ENCODE data around the gene MKI67.

MKI67 gene

DNA sequence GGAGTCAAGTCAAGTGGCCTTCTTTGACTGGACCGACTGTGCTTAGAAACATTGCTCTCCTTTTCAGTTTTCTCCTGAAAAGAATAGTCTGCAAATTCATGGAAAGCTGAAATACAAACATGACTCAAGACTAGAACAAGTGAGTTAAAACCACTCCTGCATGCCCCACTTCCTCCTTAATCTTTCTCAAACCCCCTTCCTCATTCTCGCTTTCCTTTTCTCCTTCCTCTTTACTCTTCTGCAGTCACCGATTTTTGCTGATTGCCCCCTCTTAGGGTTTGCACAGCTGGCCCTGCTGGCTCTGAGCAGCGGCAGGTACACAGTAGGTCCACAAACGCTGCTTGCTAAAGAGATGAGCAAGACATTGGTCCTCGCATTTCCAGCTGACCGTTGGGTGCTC lies 34.8 kb upstream of the MKI67 start:
- Histone ChIP-seq H3K9me3 (ENCODE audit: control insufficient read depth in 2 of 2, low read length in 2 of 2) (no peaks in the 10 kb centered on the region), H3K4me3 (ENCODE audit: low read length in 2 of 2) (no peak overlapping the region), H3K36me3 (ENCODE audit: control insufficient read depth in 2 of 2, insufficient read depth in 2 of 2, low read length in 2 of 2) (no peaks in the 10 kb centered on the region), H3K4me1 (ENCODE audit: control insufficient read depth, insufficient read depth, low read length) (no peaks in the 10 kb centered on the region), H3K27ac (ENCODE audit: low read length) (no peak overlapping the region), H3K9ac (ENCODE audit: low read length in 2 of 2) (no peak overlapping the region), H3K27me3 (ENCODE audit: control insufficient read depth in 1 of 2, insufficient read depth in 2 of 2, low read length in 2 of 2) (peaks cover 0 to 6% of the 10 kb centered on the region in 2 donors)

DNA sequence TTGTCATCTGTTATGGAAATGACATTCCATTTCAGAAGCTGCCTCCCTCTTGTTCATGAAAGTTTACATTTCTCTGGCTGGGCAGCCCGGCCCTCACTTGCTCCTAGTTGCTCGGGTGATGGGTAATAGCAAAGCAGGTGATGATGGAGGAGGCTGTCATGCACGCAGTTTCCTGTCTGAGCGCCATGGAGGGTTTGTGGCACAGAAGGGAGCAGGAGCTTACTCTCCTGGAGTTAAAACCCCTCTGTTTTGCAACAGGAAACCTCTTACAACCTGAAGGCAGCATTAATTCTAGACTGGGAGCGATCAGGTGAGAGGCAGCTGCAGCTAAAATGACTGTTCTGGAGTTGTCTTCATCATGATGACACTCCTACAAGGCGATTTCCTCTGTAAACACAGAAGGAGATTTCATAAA lies 34.1 kb upstream of the MKI67 start:
- H3K27ac ChIP-seq (ENCODE audit: low read length) = no peak overlapping the region
- H3K27me3 ChIP-seq (ENCODE audit: control insufficient read depth in 1 of 2, insufficient read depth in 2 of 2, low read length in 2 of 2) = peaks cover 0 to 6% of the 10 kb centered on the region in 2 donors
- no peak overlapping the region for H3K9ac ChIP-seq (ENCODE audit: low read length in 2 of 2)
- H3K36me3 ChIP-seq (ENCODE audit: control insufficient read depth in 2 of 2, insufficient read depth in 2 of 2, low read length in 2 of 2) = no peaks in the 10 kb centered on the region
- H3K4me1 ChIP-seq (ENCODE audit: control insufficient read depth, insufficient read depth, low read length) = no peaks in the 10 kb centered on the region
- H3K4me3 ChIP-seq (ENCODE audit: low read length in 2 of 2) = no peak overlapping the region
- H3K9me3 ChIP-seq (ENCODE audit: control insufficient read depth in 2 of 2, low read length in 2 of 2) = no peaks in the 10 kb centered on the region

DNA sequence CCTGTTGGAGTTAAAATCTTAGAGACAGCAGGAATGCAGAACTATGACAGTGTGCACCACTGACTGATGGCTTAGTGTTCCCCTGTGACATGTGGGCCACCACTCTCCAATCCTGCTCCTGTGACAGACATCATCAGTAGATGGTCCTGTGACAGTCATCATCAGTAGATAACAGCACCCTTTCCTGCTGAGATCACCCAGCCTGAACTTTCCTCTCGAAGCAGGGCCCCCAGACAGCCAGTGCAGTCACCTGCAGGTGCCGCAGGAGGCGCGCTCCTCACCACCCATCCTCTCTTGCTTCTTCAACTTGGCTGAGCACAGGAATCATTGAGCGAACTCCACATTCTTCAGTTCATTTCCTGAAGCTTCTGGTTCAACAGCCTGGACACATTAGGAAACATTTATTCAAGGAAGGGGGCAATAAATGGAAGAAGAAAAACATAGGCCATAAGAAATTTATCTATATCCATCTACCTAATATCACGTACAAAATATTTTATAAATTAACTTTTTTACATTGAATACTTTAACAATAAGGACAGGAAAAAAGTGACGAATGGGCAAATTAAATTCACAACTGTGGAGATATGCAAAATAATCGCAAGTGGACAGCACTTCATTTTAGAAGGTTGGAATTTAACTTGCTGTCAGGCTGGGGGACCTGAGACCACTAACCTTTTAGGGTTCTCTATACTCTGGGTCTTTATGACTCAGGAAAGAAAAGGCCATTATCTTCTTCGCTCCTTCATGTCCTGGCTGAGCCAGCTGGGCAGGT lies 32.0 kb upstream of the MKI67 start:
- no peak overlapping the region for H3K4me3 ChIP-seq (ENCODE audit: low read length in 2 of 2)
- H3K36me3 ChIP-seq (ENCODE audit: control insufficient read depth in 2 of 2, insufficient read depth in 2 of 2, low read length in 2 of 2) = no peaks in the 10 kb centered on the region
- H3K9me3 ChIP-seq (ENCODE audit: control insufficient read depth in 2 of 2, low read length in 2 of 2) = no peaks in the 10 kb centered on the region
- H3K9ac ChIP-seq (ENCODE audit: low read length in 2 of 2) = no peak overlapping the region
- H3K27ac ChIP-seq (ENCODE audit: low read length) = no peak overlapping the region
- H3K27me3 ChIP-seq (ENCODE audit: control insufficient read depth in 1 of 2, insufficient read depth in 2 of 2, low read length in 2 of 2) = peaks cover 3 to 12% of the 10 kb centered on the region in 2 donors
- no peaks in the 10 kb centered on the region for H3K4me1 ChIP-seq (ENCODE audit: control insufficient read depth, insufficient read depth, low read length)

DNA sequence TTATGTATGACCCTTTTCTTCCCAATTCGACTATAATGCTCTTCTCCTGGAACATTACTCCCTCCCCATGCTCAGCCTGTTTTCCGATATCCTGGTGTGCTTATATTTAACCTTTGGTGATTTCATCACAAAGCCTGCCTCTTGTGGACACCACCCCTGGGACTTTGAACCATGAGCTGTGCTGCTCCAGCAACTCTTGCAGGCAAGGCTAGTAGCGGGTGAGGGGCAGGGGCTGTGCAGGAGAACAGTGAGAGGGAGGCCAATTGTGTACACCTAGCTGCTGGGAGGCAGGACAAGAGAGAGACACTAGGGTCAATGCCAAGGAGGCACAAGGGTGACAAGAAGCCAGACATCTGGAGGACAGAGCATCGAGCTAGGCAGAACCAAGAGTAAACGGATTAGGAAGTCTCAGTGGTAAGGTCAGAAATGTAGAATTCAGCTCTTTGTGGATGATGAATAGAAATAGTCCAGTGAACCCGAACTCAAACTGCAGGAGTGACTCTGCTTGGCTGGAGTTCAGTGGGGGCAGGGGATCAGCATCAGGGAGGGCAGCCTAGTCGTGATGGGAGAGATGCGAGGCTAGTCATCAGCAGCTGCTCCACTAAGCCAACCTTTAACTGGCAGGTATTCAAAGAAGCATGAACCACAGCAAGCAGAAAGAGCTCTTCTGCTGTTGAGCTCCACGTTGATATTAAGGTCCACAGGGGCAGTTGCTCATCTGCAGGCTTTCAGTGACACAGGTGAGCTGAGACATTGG lies 31.0 kb upstream of the MKI67 start:
- Histone ChIP-seq H3K9me3 (ENCODE audit: control insufficient read depth in 2 of 2, low read length in 2 of 2) (no peaks in the 10 kb centered on the region), H3K36me3 (ENCODE audit: control insufficient read depth in 2 of 2, insufficient read depth in 2 of 2, low read length in 2 of 2) (no peaks in the 10 kb centered on the region), H3K4me1 (ENCODE audit: control insufficient read depth, insufficient read depth, low read length) (no peaks in the 10 kb centered on the region), H3K27ac (ENCODE audit: low read length) (no peak overlapping the region), H3K9ac (ENCODE audit: low read length in 2 of 2) (no peak overlapping the region), H3K4me3 (ENCODE audit: low read length in 2 of 2) (no peak overlapping the region), H3K27me3 (ENCODE audit: control insufficient read depth in 1 of 2, insufficient read depth in 2 of 2, low read length in 2 of 2) (peaks cover 10 to 15% of the 10 kb centered on the region in 2 donors)

DNA sequence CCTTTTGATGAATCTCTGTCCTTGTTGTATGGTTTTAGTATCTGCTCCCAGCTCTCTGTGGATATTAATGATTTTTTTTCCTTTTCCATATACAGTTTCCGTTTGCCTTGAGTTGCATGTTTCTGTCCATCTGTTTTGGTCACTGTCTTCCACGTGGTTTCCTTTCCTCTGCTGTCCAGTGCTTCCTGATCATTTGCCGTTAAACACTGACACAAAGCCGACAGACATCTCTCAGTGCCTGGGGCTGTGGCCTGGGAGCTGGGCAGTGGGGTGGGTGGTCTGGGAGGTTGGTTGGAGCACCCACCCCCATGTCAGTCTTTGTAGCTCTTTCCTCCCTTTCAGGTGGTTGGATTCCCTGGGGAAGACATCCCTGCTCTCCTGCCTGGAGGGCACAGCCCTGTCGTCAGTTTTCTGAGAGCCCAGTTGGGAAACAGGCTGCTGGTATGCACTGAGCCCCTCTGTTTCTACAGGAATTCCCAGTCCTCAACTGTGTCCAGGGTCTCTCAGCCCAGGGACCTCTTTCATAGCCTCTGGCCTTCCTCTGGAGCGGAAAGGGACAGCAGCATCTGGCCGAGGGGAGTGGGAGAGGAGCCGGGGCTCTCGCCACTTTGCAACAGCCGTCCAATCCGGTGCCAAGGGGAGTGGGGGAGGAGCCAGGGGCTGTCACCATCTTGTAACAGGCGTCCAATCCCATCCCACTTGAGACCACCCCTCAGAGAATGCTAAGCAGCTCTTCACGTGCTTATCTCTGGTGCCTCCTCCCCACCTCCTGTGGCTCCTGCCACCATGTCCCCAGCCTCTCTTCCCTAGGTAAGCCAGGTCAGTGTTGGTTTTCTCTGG lies 26.7 kb upstream of the MKI67 start:
- no peak overlapping the region for H3K4me3 ChIP-seq (ENCODE audit: low read length in 2 of 2)
- H3K9me3 ChIP-seq (ENCODE audit: control insufficient read depth in 2 of 2, low read length in 2 of 2) = no peaks in the 10 kb centered on the region
- peaks cover 2% of the 10 kb centered on the region for H3K4me1 ChIP-seq (ENCODE audit: control insufficient read depth, insufficient read depth, low read length)
- peaks cover 20 to 27% of the 10 kb centered on the region in 2 donors for H3K27me3 ChIP-seq (ENCODE audit: control insufficient read depth in 1 of 2, insufficient read depth in 2 of 2, low read length in 2 of 2)
- no peak overlapping the region for H3K27ac ChIP-seq (ENCODE audit: low read length)
- no peak overlapping the region for H3K9ac ChIP-seq (ENCODE audit: low read length in 2 of 2)
- no peaks in the 10 kb centered on the region for H3K36me3 ChIP-seq (ENCODE audit: control insufficient read depth in 2 of 2, insufficient read depth in 2 of 2, low read length in 2 of 2)

DNA sequence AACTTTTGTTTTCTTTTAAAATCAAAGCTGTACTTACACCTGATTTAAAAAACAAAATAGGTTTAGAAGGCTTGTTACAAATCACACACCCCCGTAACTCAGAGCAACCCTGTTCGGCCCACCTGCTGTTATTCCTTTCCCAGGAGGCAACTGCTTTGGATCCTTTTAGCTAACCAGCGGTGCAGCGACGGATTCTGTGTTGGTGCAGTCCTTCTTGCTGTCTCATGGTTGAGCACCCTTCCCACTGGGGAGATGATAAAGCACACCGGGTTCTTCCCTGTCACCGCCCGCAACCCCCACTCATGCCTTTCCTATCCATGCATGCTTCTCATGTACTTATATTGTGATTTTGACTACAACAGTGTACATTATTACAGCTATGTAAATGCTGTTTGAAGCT lies 24.8 kb upstream of the MKI67 start:
- Histone ChIP-seq H3K9me3 (ENCODE audit: control insufficient read depth in 2 of 2, low read length in 2 of 2) (no peaks in the 10 kb centered on the region), H3K27me3 (ENCODE audit: control insufficient read depth in 1 of 2, insufficient read depth in 2 of 2, low read length in 2 of 2) (peaks cover 16 to 27% of the 10 kb centered on the region in 2 donors), H3K36me3 (ENCODE audit: control insufficient read depth in 2 of 2, insufficient read depth in 2 of 2, low read length in 2 of 2) (no peaks in the 10 kb centered on the region), H3K4me1 (ENCODE audit: control insufficient read depth, insufficient read depth, low read length) (peaks cover 2% of the 10 kb centered on the region), H3K27ac (ENCODE audit: low read length) (no peak overlapping the region), H3K9ac (ENCODE audit: low read length in 2 of 2) (no peak overlapping the region), H3K4me3 (ENCODE audit: low read length in 2 of 2) (no peak overlapping the region)

DNA sequence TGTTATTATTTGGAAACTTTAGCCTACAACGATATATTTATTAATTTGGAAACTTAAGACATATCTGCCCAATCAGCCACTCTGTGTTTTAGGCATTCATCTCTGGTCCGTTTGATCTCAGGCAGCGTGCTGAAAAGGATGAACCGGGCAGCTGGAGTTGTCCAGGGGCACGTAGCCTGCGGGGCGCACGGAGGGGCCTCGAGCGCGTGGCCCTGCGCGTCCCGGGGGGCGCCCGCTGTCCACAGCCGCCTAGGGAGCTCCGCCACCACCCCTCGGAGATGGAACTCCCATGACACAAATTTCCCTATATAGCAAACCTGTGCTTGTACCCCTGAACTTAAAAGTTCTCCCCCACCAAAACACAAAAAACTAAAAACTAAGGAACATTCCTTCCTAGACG lies 24.3 kb upstream of the MKI67 start:
- Histone ChIP-seq H3K36me3 (ENCODE audit: control insufficient read depth in 2 of 2, insufficient read depth in 2 of 2, low read length in 2 of 2) (no peaks in the 10 kb centered on the region), H3K4me3 (ENCODE audit: low read length in 2 of 2) (peak overlapping the region; percentile 36 to 52), H3K4me1 (ENCODE audit: control insufficient read depth, insufficient read depth, low read length) (peaks cover 2% of the 10 kb centered on the region), H3K9me3 (ENCODE audit: control insufficient read depth in 2 of 2, low read length in 2 of 2) (no peaks in the 10 kb centered on the region), H3K27ac (ENCODE audit: low read length) (no peak overlapping the region), H3K27me3 (ENCODE audit: control insufficient read depth in 1 of 2, insufficient read depth in 2 of 2, low read length in 2 of 2) (peaks cover 16 to 27% of the 10 kb centered on the region in 2 donors), H3K9ac (ENCODE audit: low read length in 2 of 2) (no peak overlapping the region)

DNA sequence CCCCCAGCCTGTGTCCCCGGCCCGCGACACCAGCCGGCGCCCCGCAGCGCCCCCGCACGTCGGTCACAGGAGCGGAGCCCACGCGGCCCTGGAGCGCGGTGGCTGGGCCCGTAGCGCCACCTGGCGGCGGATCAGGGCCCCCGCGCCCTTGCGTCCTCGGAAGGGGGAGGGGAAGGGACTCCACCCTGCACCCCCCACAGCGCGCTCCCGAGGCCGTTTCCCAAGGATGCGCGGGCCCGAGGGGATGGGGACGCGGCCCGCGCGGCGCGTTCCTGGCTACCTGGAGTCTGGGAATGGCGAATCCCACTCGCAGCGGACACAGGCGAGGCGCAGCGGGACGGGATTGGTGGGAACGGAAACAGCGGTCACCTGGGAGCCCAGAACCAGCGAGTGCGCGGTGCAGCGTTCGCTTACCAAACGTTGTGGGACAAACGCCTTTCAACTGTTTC lies 23.8 kb upstream of the MKI67 start:
- no peak overlapping the region for H3K9ac ChIP-seq (ENCODE audit: low read length in 2 of 2)
- peaks cover 16 to 27% of the 10 kb centered on the region in 2 donors for H3K27me3 ChIP-seq (ENCODE audit: control insufficient read depth in 1 of 2, insufficient read depth in 2 of 2, low read length in 2 of 2)
- H3K27ac ChIP-seq (ENCODE audit: low read length) = no peak overlapping the region
- no peaks in the 10 kb centered on the region for H3K36me3 ChIP-seq (ENCODE audit: control insufficient read depth in 2 of 2, insufficient read depth in 2 of 2, low read length in 2 of 2)
- no peaks in the 10 kb centered on the region for H3K9me3 ChIP-seq (ENCODE audit: control insufficient read depth in 2 of 2, low read length in 2 of 2)
- peak overlapping the region; percentile 36 to 52 for H3K4me3 ChIP-seq (ENCODE audit: low read length in 2 of 2)
- peaks cover 2% of the 10 kb centered on the region for H3K4me1 ChIP-seq (ENCODE audit: control insufficient read depth, insufficient read depth, low read length)

DNA sequence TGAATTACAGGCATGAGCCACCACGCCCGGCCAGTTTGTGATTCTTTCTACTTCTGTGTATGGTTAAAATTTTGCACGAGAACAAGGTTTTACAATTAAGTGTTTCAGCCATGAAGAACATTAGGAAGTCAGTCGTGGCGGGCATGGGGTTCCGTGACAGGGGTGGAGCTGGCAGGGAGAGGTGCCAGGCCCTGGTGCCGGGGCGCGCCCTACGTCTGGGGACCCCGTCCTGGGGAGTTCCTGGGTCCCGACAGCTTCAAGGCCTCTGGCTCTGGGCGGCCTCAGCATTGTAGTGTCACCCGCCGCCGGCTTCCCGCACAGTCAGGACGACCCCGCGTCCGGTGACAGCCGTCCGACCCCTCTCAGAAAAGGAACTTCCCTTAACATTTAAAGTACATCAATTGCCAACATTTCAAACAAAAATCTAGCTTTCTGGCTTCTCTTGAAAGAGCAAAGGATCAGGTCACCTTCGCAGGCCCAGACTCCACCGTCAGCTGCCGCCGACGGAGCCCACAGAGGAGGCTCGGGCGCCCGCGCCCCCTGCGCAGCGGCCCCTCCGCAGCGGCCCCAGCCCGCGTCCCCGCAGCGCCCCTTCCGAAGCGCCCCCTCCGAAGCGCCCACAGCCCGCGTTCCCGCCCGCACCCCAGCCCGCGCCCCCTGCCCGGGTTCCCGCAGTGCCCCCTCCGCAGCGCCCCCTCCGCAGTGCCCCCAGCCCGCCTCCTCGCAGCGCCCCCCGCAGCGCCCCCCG lies 23.2 kb upstream of the MKI67 start:
- no peak overlapping the region for H3K4me3 ChIP-seq (ENCODE audit: low read length in 2 of 2)

DNA sequence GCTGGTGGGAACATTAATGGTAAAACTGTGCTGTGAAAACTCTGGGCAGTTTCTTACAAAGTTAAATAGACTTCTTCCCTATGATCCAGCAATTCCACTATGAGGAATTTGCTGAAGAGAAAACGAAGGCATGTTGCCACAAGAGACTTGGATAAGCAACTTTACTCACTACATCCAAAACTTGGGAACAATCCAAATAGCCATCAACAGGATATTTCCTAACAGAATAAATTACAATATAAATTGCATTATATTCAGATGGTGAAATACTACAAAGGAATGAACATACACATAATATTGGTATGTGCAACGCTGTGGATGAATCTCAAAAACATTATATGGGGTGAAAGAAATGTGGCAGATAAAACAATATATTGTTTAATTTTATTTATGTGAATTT lies 21.4 kb upstream of the MKI67 start:
- Histone ChIP-seq H3K27me3 (ENCODE audit: control insufficient read depth in 1 of 2, insufficient read depth in 2 of 2, low read length in 2 of 2) (peaks cover 7 to 18% of the 10 kb centered on the region in 2 donors), H3K36me3 (ENCODE audit: control insufficient read depth in 2 of 2, insufficient read depth in 2 of 2, low read length in 2 of 2) (no peaks in the 10 kb centered on the region), H3K9me3 (ENCODE audit: control insufficient read depth in 2 of 2, low read length in 2 of 2) (no peaks in the 10 kb centered on the region), H3K4me1 (ENCODE audit: control insufficient read depth, insufficient read depth, low read length) (peaks cover 2% of the 10 kb centered on the region), H3K4me3 (ENCODE audit: low read length in 2 of 2) (no peak overlapping the region), H3K9ac (ENCODE audit: low read length in 2 of 2) (no peak overlapping the region), H3K27ac (ENCODE audit: low read length) (no peak overlapping the region)

More for the DNA sequence above, 23.2 kb upstream of the MKI67 start:
- Histone ChIP-seq H3K9me3 (ENCODE audit: control insufficient read depth in 2 of 2, low read length in 2 of 2) (no peaks in the 10 kb centered on the region), H3K27ac (ENCODE audit: low read length) (no peak overlapping the region), H3K36me3 (ENCODE audit: control insufficient read depth in 2 of 2, insufficient read depth in 2 of 2, low read length in 2 of 2) (no peaks in the 10 kb centered on the region), H3K27me3 (ENCODE audit: control insufficient read depth in 1 of 2, insufficient read depth in 2 of 2, low read length in 2 of 2) (peaks cover 15 to 25% of the 10 kb centered on the region in 2 donors), H3K9ac (ENCODE audit: low read length in 2 of 2) (no peak overlapping the region), H3K4me1 (ENCODE audit: control insufficient read depth, insufficient read depth, low read length) (peaks cover 2% of the 10 kb centered on the region)

All from stomach smooth muscle (tissue), 2 donors.